HG03135 (cell line): ENCODE results near the gene RPL36AL.
"Not testable (repeated sequence)": the region's sequence is repeated elsewhere in the genome, so short reads cannot be mapped to it uniquely, and the experiment has no call there.

ENCODE experiments used
- ATAC-seq: cut with Tn5 transposase; IDR thresholded peaks from one replicate; pipeline ENCODE4 v1.9.1; 2021; ENCODE audit warnings: mild to moderate bottlenecking, moderate library complexity; ENCODE audit not compliant: unreplicated experiment

Gene RPL36AL

GRCh38 chr14:49620182-49621113, at the start of gene RPL36AL, which contains the start of gene MGAT2:
Gene RPL36AL (minus strand): TSS chr14:49620626. CDS start chr14:49619104, 1,522 bp downstream.
Gene MGAT2 (plus strand): TSS chr14:49620799. CDS start chr14:49621269, 470 bp downstream.
- peak; percentile 93 for ATAC-seq

- no peak for ATAC-seq
Measured at GRCh38 chr14:49659526-49660455, 39.4 kb upstream of the RPL36AL start.

- not testable (repeated sequence) for ATAC-seq
Measured at GRCh38 chr14:49657500-49657899, 37.1 kb upstream of the RPL36AL start.

- ATAC-seq, result no peak
Measured at GRCh38 chr14:49654511-49654910, 34.1 kb upstream of the RPL36AL start.

- no peak for ATAC-seq
Measured at GRCh38 chr14:49653508-49653907, 33.1 kb upstream of the RPL36AL start.

- no peak for ATAC-seq
Measured at GRCh38 chr14:49642163-49642562, 21.7 kb upstream of the RPL36AL start.

GRCh38 chr14:49641697-49642129, 21.3 kb upstream of the RPL36AL start:
- ATAC-seq, result no peak

GRCh38 chr14:49640540-49641417, 20.4 kb upstream of the RPL36AL start:
- ATAC-seq, result no peak

- ATAC-seq, result no peak
Measured at GRCh38 chr14:49637534-49638078, 17.2 kb upstream of the RPL36AL start.

GRCh38 chr14:49636866-49637265, 16.4 kb upstream of the RPL36AL start:
- no peak for ATAC-seq

GRCh38 chr14:49634547-49635334, 14.3 kb upstream of the RPL36AL start, which contains the start of gene DNAAF2:
Gene DNAAF2 (minus strand): TSS chr14:49635244. CDS start chr14:49635149, 95 bp downstream.
- peak; percentile 34 for ATAC-seq

- ATAC-seq, result peak; percentile 70
Measured at GRCh38 chr14:49633640-49634546, 13.5 kb upstream of the RPL36AL start.

- ATAC-seq, result no peak
Measured at GRCh38 chr14:49623941-49624839, 3.8 kb upstream of the RPL36AL start.

- no peak for ATAC-seq
Measured at GRCh38 chr14:49623387-49623786, 3.0 kb upstream of the RPL36AL start.

- no peak for ATAC-seq
Measured at GRCh38 chr14:49622022-49622607, 1.7 kb upstream of the RPL36AL start.

- ATAC-seq, result peak; percentile 33
Measured at GRCh38 chr14:49621114-49621881, 872 bp upstream of the RPL36AL start.
